ENCODE data around the gene COL4A2.

DNA sequence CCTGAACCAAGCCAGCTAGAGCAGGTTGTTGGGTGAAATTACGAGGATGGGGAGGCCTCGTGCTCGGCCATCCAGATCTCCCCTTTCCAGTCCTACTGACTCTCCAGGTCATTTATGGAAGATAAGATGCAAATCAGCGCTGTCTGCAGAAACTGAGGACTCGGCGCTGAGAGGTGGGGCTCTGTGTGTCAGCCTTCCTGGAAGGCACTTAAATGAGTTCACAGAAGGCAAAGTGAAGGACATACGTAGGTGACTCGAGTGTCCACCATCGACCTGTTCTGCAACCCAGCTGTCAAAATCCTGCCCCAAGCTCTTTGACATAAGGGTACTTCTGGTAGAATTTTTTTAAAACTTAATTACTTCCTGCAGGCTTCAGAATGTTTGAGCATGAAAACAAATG is 168.0 kb downstream of the COL4A2 start:
- no peak for TF ChIP-seq CTCF (IDR thresholded peaks at IDR 0.05; ENCODE audit: low read length)
- TF ChIP-seq EZH2 (optimal IDR thresholded peaks at IDR 0.05; ENCODE audit: low read depth, low read length) = no peak

Measured in MM.1S (cell line).